ENCODE results near the gene LYSMD4. TPM values are rescaled to one million over a fixed set of nuclear protein-coding genes. Genes with fewer than 3 reads are reported as not detected.

The LYSMD4 gene
- total and polyA plus RNA-seq, 2 of the 8 experiments (the other 6 are each of a cell fraction or from before 2014, with no cell fraction given): 7.5 to 17.5 TPM

GRCh38 chr15:99732124-99732750 lies 1.0 kb downstream of the LYSMD4 start:
- 24% methylated on average over 18 of the region's 18 CpGs; no CpG with 5 or more reads in 1 of the 2 experiments for WGBS, 2 experiments (ENCODE audit: extremely low coverage in 1 of 2, insufficient coverage in 1 of 2, insufficient read length in 1 of 2, insufficient replicate concordance in 2 of 2, low coverage in 1 of 2, low lambda C conversion rate in 2 of 2, missing lambda C conversion rate in 1 of 2)
- no peak overlapping the region for H2BK20ac ChIP-seq (ENCODE audit: low read length)
- POLR2A ChIA-PET (ENCODE audit: partially characterized antibody): interaction anchor here (0.9 to 2.5 kb wide), 5 partner anchors 9 to 451 kb away, joined by 3 to 11 read pairs (median 4); no protein-coding TSS in a partner anchor

More at GRCh38 chr15:99732124-99732750, 1.0 kb downstream of the LYSMD4 start:
- peaks cover 0 to 10% (median 3%) of the 10 kb centered on the region in 4 experiments; a peak in 4 of 7 replicates for H3K27me3 ChIP-seq (replicated peaks in 1 of 4; ENCODE audit: control insufficient read depth in 3 of 4, extremely low read depth in 1 of 4, insufficient read depth in 3 of 4, low read length in 3 of 4)
- H3K79me2 ChIP-seq (ENCODE audit: control insufficient read depth in 1 of 2, insufficient read depth in 2 of 2, low read length in 2 of 2): no peaks in the 10 kb centered on the region
- H3K18ac ChIP-seq (ENCODE audit: extremely low read depth, low read length): no peak overlapping the region
- H2BK12ac ChIP-seq (ENCODE audit: low read depth, low read length): no peak overlapping the region
- peak overlapping the region; percentile 79 to 87 for H3K4me2 ChIP-seq (ENCODE audit: insufficient read depth in 1 of 2, low read depth in 2 of 2, low read length in 2 of 2)
- no peak overlapping the region for H2BK120ac ChIP-seq (replicated peaks; ENCODE audit: low read depth, low read length)
- H3K23me2 ChIP-seq (ENCODE audit: low read depth, low read length): peaks cover 8% of the 10 kb centered on the region; the same call in 1 of the 2 replicates
- H4K5ac ChIP-seq (ENCODE audit: insufficient read length, low read depth, low read length): no peak overlapping the region
- no peak overlapping the region for H2AFZ ChIP-seq (ENCODE audit: low read length)
- H3K36me3 ChIP-seq (ENCODE audit: control insufficient read depth in 2 of 4, insufficient read depth in 4 of 4, low read length in 3 of 4): peaks cover 0 to 6% (median 4%) of the 10 kb centered on the region in 4 experiments; a peak in 4 of 8 replicates
- CTCF ChIA-PET (ENCODE audit: partially characterized antibody): interaction anchor here (0.6 to 12.7 kb wide), 11 partner anchors 8 to 464 kb away, joined by 3 to 92 read pairs (median 5); no protein-coding TSS in a partner anchor
- H4K8ac ChIP-seq (ENCODE audit: extremely low read depth, insufficient read depth, low read length): no peak overlapping the region
- no peak overlapping the region for H2BK15ac ChIP-seq (ENCODE audit: low read length)
- H2AK5ac ChIP-seq (ENCODE audit: low read depth, low read length): no peak overlapping the region
- peaks cover 0 to 3% of the 10 kb centered on the region in 2 experiments for H4K20me1 ChIP-seq (replicated peaks in 1 of 2; ENCODE audit: control insufficient read depth in 1 of 2, insufficient read depth in 2 of 2, low read length in 2 of 2)
- H3K14ac ChIP-seq (ENCODE audit: insufficient read length): no peak overlapping the region
- peak overlapping the region; percentile 70 to 88 (median 75) for H3K4me3 ChIP-seq (ENCODE audit: extremely low read depth in 1 of 4, insufficient read depth in 2 of 4, low read depth in 3 of 4, low read length in 4 of 4)
- TF ChIP-seq NRF1 (IDR thresholded peaks at IDR 0.05; ENCODE audit: low read depth, low read length) (no peak), SIN3A (conservative IDR thresholded peaks at IDR 0.05 in 1 of 2, IDR thresholded peaks at IDR 0.05 in 1 of 2; ENCODE audit: low read depth in 1 of 2, low read length in 2 of 2) (0 out of 4 replicates have a peak, but pooled peaks of 1 of the 2 experiments have one; percentile 69)
- FAIRE-seq (no peak), DNase-seq (ENCODE audit: low read depth in 1 of 2, low spot score in 2 of 2) (no peak)
- 0 out of 2 replicates have a peak, but pooled peaks cover 2% of the 10 kb centered on the region for H3K79me1 ChIP-seq (ENCODE audit: low read depth, low read length)
- H4K91ac ChIP-seq (replicated peaks; ENCODE audit: insufficient read length, low read length): no peak overlapping the region
- no peak overlapping the region for H3K4ac ChIP-seq (replicated peaks; ENCODE audit: insufficient read length, low read depth, low read length)
- no peak overlapping the region for H3K9ac ChIP-seq (replicated peaks in 1 of 4; ENCODE audit: extremely low read depth in 1 of 4, low read depth in 3 of 4, low read length in 3 of 4)
- no peak overlapping the region for H2BK5ac ChIP-seq (ENCODE audit: low read depth, low read length)
- H3K9me3 ChIP-seq (ENCODE audit: insufficient read depth in 2 of 2, low read depth in 1 of 2, low read length in 1 of 2): no peaks in the 10 kb centered on the region
- peaks cover 2 to 23% (median 6%) of the 10 kb centered on the region in 4 experiments; a peak in 5 of 7 replicates for H3K4me1 ChIP-seq (replicated peaks in 1 of 4; ENCODE audit: control insufficient read depth in 3 of 4, insufficient read depth in 4 of 4, low read length in 3 of 4)
- no peak overlapping the region for H3K23ac ChIP-seq (ENCODE audit: insufficient read length)
- no peak overlapping the region for H3K56ac ChIP-seq (replicated peaks; ENCODE audit: insufficient read length, low read depth, low read length)
- H3K27ac ChIP-seq (ENCODE audit: low read depth, low read length): no peak overlapping the region

Data from H1 (cell line).